K562 (cell line): Measurements from ENCODE around the gene EFNA2. TPM values are rescaled to one million over a fixed set of nuclear protein-coding genes. Genes with fewer than 3 reads are reported as not detected.

Experiments used
- ETS2 ChIP-seq: IDR thresholded peaks from 2 replicates; pipeline ENCODE4 v1.6.1; 2016; ENCODE audit warnings: borderline replicate concordance, missing genetic modification characterization, mild to moderate bottlenecking, moderate library complexity, missing compliant biosample characterization; ENCODE audit not compliant: poor library complexity, severe bottlenecking
- FOXM1 ChIP-seq, 2 experiments: fragments of 450-650 bp in 1 of 2; sonication (generic) in 1 of 2; formaldehyde crosslinking in 1 of 2; IDR thresholded peaks; 2 replicates each; pipeline versions ENCODE4 v1.6.1 to v1.9.0; 2017 to 2022; ENCODE audit warnings: low read depth in 2 of 2, mild to moderate bottlenecking in 2 of 2, missing genetic modification reagents in 1 of 2, moderate library complexity in 1 of 2
- HCFC1 ChIP-seq: IDR thresholded peaks from 2 replicates; pipeline ENCODE4 v1.6.1; 2012; ENCODE audit warnings: low read depth, low read length, improper control_type of control experiment
- HMGN3 ChIP-seq: IDR thresholded peaks from 2 replicates; pipeline ENCODE4 v1.6.1; 2011; ENCODE audit warnings: borderline replicate concordance, low read depth, mild to moderate bottlenecking, mixed read lengths, low read length; ENCODE audit not compliant: insufficient read length; ENCODE audit errors: extremely low read depth
- HNRNPK ChIP-seq: fragments of 200-400 bp; formaldehyde crosslinking; IDR thresholded peaks from one replicate; pipeline ENCODE4 v1.6.1; 2018; ENCODE audit warnings: mild to moderate bottlenecking, low read depth, low read length; ENCODE audit not compliant: poor library complexity, severe bottlenecking
- KLF10 ChIP-seq: fragments of 250-450 bp; sonication (Bioruptor Pico); IDR thresholded peaks from 2 replicates; pipeline ENCODE4 v1.6.1; 2021; ENCODE audit warnings: matching md5 sums
- MYNN ChIP-seq, 2 experiments: sonication (generic); formaldehyde crosslinking in 1 of 2; IDR thresholded peaks; 2 replicates each; pipeline versions ENCODE4 v1.5.0 to v1.6.1; 2016 to 2020; ENCODE audit warnings: antibody characterized with exemption in 1 of 2, missing genetic modification reagents in 1 of 2
- NBN ChIP-seq: fragments of 450-650 bp; IDR thresholded peaks from 2 replicates; pipeline ENCODE4 v1.6.1; 2016; ENCODE audit warnings: low read depth, mild to moderate bottlenecking
- NR2C1 ChIP-seq, 2 experiments: fragments of 450-650 bp; IDR thresholded peaks; 2 replicates each; pipeline ENCODE4 v1.6.1; 2017; ENCODE audit warnings: mild to moderate bottlenecking in 2 of 2, antibody characterized with exemption in 1 of 2, inconsistent platforms in 1 of 2, missing compliant biosample characterization in 1 of 2, missing genetic modification characterization in 1 of 2
- RBFOX2 ChIP-seq: fragments of 200-400 bp; formaldehyde crosslinking; IDR thresholded peaks from 2 replicates; pipeline ENCODE4 v1.6.1; 2017; ENCODE audit warnings: low read depth, mild to moderate bottlenecking, low read length, moderate library complexity
- SMAD4 ChIP-seq: fragments of 250-450 bp; sonication (Bioruptor Pico); conservative IDR thresholded peaks from 2 replicates; pipeline ENCODE4 v1.8.0; 2021; ENCODE audit warnings: inconsistent platforms, mild to moderate bottlenecking, moderate library complexity
- SNIP1 ChIP-seq: fragments of 450-650 bp; IDR thresholded peaks from 2 replicates; pipeline ENCODE4 v1.7.1; 2017; ENCODE audit warnings: low read depth, mild to moderate bottlenecking
- TBL1XR1 ChIP-seq, 2 experiments: IDR thresholded peaks; 2 replicates each; pipeline ENCODE4 v1.6.1; 2012; ENCODE audit warnings: improper control_type of control experiment in 2 of 2, low read length in 2 of 2, mild to moderate bottlenecking in 1 of 2
- TCF3 ChIP-seq: sonication (generic); formaldehyde crosslinking; IDR thresholded peaks from 2 replicates; pipeline ENCODE4 v1.4.0; 2020; ENCODE audit warnings: mild to moderate bottlenecking, missing genetic modification reagents
- ZNF165 ChIP-seq: fragments of 250-450 bp; sonication (Bioruptor Pico); IDR thresholded peaks from 2 replicates; pipeline ENCODE4 v1.4.0; 2020; ENCODE audit warnings: borderline replicate concordance
- ZNF175 ChIP-seq: fragments of 200-800 bp; sonication (Bioruptor generic); IDR thresholded peaks from 2 replicates; pipeline ENCODE4 v1.6.1; 2016; ENCODE audit warnings: low read depth, mild to moderate bottlenecking, missing genetic modification characterization, missing compliant biosample characterization
- ZNF253 ChIP-seq: fragments of 250-450 bp; sonication (Bioruptor Pico); conservative IDR thresholded peaks from 2 replicates; pipeline ENCODE4 v1.6.1; 2021; ENCODE audit warnings: mild to moderate bottlenecking
- ZNF347 ChIP-seq: fragments of 450-650 bp; formaldehyde crosslinking; IDR thresholded peaks from 2 replicates; pipeline ENCODE4 v1.4.0; 2020; ENCODE audit warnings: low read depth, mild to moderate bottlenecking, moderate library complexity
- ZNF57 ChIP-seq: fragments of 450-650 bp; formaldehyde crosslinking; IDR thresholded peaks from 2 replicates; pipeline ENCODE4 v1.4.0; 2020; ENCODE audit warnings: mild to moderate bottlenecking, moderate library complexity
- ZNF707 ChIP-seq: fragments of 250-450 bp; sonication (Bioruptor Pico); conservative IDR thresholded peaks from 2 replicates; pipeline ENCODE4 v1.8.0; 2022; ENCODE audit warnings: inconsistent platforms, mild to moderate bottlenecking, moderate library complexity
- polyA plus RNA-seq, 8 experiments: library from polyadenylated mRNA; depleted of rRNA in 4 of 8; stranded (reverse) in 5 of 8; unstranded in 3 of 8; fragments of >200 nt; fragmentation: Nextera tagmentation in 2 of 8; fragmentation: Illumina TruSeq in 1 of 8; extraction: Ambion mirVana in 2 of 8; extraction: Trizol in 1 of 8; gene quantifications; 2 replicates each; pipeline versions ENCODE4 v1.2.1 to v1.2.3, GENCODE V29; 2011 to 2014; ENCODE audit warnings: inconsistent platforms in 1 of 8, missing spikeins in 1 of 8
- total RNA-seq, 7 experiments: library from RNA; depleted of rRNA in 6 of 7; stranded (reverse); fragments of >200 nt in 6 of 7; fragmentation: Illumina TruSeq in 2 of 7; extraction: Trizol in 2 of 7; gene quantifications; 2 replicates each; pipeline versions ENCODE4 v1.2.1 to v1.2.3, GENCODE V29; 2011 to 2021; ENCODE audit warnings: low replicate concordance in 1 of 7
- TF ChIP-seq, protein P1 (sequence below), 2 experiments: fragments of 450-650 bp in 1 of 2; sonication (generic) in 1 of 2; formaldehyde crosslinking in 1 of 2; IDR thresholded peaks in 1 of 2; conservative IDR thresholded peaks in 1 of 2; 2 replicates each; pipeline versions ENCODE4 v1.6.1 to v1.8.1; 2016 to 2023; ENCODE audit warnings: mild to moderate bottlenecking in 2 of 2, moderate library complexity in 2 of 2, inconsistent platforms in 1 of 2, missing genetic modification reagents in 1 of 2
- TF ChIP-seq, protein P2 (sequence below): fragments of 250-450 bp; sonication (Bioruptor Pico); IDR thresholded peaks from 2 replicates; pipeline ENCODE4 v1.8.0; 2022; ENCODE audit warnings: inconsistent platforms
- TF ChIP-seq, protein P3 (sequence below): fragments of 250-450 bp; sonication (Bioruptor Pico); IDR thresholded peaks from 2 replicates; pipeline ENCODE4 v1.8.0; 2022; ENCODE audit warnings: moderate library complexity, mild to moderate bottlenecking, inconsistent platforms

EFNA2 gene
- total and polyA plus RNA-seq, 9 of the 15 experiments (the other 6 are each of a cell fraction or from before 2014, with no cell fraction given): 0.11 to 0.44 (median 0.15) TPM; not detected in 6

DNA sequence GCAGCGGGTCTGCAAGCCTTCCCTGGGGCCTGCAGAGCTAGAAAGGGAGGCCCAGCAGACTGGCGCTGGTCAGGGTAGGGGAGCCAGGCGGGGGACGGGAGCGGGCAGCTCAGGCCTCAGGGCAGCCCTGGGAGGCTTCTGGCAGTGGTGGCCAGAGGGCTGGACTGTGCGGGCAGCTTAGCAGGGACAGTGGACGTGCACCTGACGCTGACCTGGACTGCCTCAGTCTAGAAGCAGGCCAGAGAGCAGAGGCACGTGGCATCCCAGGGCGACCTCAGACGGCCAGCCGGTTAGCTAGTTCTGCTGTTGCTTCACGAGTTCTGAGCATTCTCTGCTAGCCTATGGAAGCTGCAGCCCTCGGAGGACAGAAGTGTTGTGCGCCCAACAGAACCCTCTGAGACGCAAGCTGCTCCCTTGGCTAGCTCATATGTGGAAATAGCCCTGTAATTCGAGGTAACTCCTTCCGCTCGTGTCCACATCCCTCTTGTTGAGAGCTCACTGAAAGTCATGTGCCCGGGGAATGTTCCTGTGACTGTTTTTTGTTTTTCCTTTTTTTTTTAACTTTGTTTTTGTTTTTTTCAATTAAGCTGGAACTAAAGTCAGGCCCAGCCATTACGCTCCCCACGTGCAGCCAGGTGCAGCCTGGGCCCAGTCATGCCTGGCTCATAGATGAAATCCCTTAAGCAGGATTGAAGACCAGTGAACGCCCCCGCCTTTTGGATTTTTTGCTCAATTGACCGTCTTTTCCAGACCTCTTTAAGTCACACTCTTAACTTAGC is 12.2 kb upstream of the EFNA2 start (continued):
- TF ChIP-seq TBL1XR1 (IDR thresholded peaks at IDR 0.05; ENCODE audit: low read length in 2 of 2) (no peak), KLF10 (CRISPR knock-in tag) (no peak), ZNF165 (CRISPR knock-in tag) (no peak), ZNF347 (no peak), ZNF175 (CRISPR knock-in tag) (0 out of 2 replicates have a peak, but pooled peaks have one; percentile 13), ETS2 (tag) (no peak), FOXM1 (IDR thresholded peaks at IDR 0.05; ENCODE audit: low read depth) (no peak), FOXM1 (CRISPR knock-in tag; IDR thresholded peaks at IDR 0.05; ENCODE audit: low read depth) (no peak), MYNN (IDR thresholded peaks at IDR 0.05) (0 out of 2 replicates have a peak, but pooled peaks have one; percentile 14), MYNN (CRISPR knock-in tag; IDR thresholded peaks at IDR 0.05) (no peak), SMAD4 (CRISPR knock-in tag) (peak; percentile 19; the same call in 1 of the 2 replicates), SNIP1 (peak; percentile 52; the same call in 1 of the 2 replicates), ZNF253 (CRISPR knock-in tag) (no peak), ZNF57 (CRISPR knock-in tag) (peak; percentile 70; the same call in 1 of the 2 replicates), HMGN3 (no peak), ZNF707 (CRISPR knock-in tag) (no peak), TCF3 (no peak), NBN (no peak), NR2C1 (IDR thresholded peaks at IDR 0.05) (no peak), NR2C1 (tag; IDR thresholded peaks at IDR 0.05) (no peak), RBFOX2 (peak; percentile 54), HCFC1 (no peak), HNRNPK (no peak)
- TF ChIP-seq, protein P1, sequence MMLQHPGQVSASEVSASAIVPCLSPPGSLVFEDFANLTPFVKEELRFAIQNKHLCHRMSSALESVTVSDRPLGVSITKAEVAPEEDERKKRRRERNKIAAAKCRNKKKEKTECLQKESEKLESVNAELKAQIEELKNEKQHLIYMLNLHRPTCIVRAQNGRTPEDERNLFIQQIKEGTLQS (IDR thresholded peaks at IDR 0.05): no peak
- TF ChIP-seq, protein P1 (CRISPR knock-in tag; conservative IDR thresholded peaks at IDR 0.05): no peak
- TF ChIP-seq, protein P2, sequence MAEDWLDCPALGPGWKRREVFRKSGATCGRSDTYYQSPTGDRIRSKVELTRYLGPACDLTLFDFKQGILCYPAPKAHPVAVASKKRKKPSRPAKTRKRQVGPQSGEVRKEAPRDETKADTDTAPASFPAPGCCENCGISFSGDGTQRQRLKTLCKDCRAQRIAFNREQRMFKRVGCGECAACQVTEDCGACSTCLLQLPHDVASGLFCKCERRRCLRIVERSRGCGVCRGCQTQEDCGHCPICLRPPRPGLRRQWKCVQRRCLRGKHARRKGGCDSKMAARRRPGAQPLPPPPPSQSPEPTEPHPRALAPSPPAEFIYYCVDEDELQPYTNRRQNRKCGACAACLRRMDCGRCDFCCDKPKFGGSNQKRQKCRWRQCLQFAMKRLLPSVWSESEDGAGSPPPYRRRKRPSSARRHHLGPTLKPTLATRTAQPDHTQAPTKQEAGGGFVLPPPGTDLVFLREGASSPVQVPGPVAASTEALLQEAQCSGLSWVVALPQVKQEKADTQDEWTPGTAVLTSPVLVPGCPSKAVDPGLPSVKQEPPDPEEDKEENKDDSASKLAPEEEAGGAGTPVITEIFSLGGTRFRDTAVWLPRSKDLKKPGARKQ: no peak
- TF ChIP-seq, protein P3, sequence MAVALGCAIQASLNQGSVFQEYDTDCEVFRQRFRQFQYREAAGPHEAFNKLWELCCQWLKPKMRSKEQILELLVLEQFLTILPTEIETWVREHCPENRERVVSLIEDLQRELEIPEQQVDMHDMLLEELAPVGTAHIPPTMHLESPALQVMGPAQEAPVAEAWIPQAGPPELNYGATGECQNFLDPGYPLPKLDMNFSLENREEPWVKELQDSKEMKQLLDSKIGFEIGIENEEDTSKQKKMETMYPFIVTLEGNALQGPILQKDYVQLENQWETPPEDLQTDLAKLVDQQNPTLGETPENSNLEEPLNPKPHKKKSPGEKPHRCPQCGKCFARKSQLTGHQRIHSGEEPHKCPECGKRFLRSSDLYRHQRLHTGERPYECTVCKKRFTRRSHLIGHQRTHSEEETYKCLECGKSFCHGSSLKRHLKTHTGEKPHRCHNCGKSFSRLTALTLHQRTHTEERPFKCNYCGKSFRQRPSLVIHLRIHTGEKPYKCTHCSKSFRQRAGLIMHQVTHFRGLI (CRISPR knock-in tag): no peak
